T-cell (primary cell): ENCODE data around the gene GRIP1. TPM values are rescaled to one million over a fixed set of nuclear protein-coding genes. Genes with fewer than 3 reads are reported as not detected.
A peak's percentile ranks its signal among the peaks of the same experiment; 100 is the strongest.

Source experiments
- ATAC-seq, 4 experiments: fragments of 200-7000 bp in 3 of 4; fragments of 150-1000 bp in 1 of 4; cut with Tn5 transposase; replicated peaks in 1 of 4; 1 replicate in 3 of 4; 2 replicates in 1 of 4; pipeline ENCODE4 v1.10.0; 2021; ENCODE audit warnings: moderate library complexity in 3 of 4, mild to moderate bottlenecking in 2 of 4, moderate number of reproducible peaks in 1 of 4
- CTCF ChIA-PET, 2 donors: fragments of 300-600 bp; sonication (Branson Sonifier 250); formaldehyde crosslinking; loops; one replicate each; lab custom pipeline; 2022; ENCODE audit warnings: antibody characterized with exemption in 2 of 2; lab: Charles Lee
- POLR2A ChIA-PET, 2 donors: fragments of 300-600 bp; sonication (Branson Sonifier 250); formaldehyde crosslinking; loops; one replicate each; lab custom pipeline; 2022; ENCODE audit warnings: antibody characterized with exemption in 2 of 2; lab: Charles Lee
- DNase-seq, 35 experiments: peaks; one replicate each; pipeline versions ENCODE4 v3.0.0 to v3.0.0-alpha.2; 2013 to 2023
- H3K27ac ChIP-seq: one replicate; pipeline ENCODE4 v1.5.1; 2013; ENCODE audit warnings: low read length
- H3K27me3 ChIP-seq, 2 experiments: replicated peaks in 1 of 2; 1 replicate in 1 of 2; 2 replicates in 1 of 2; pipeline versions ENCODE4 v1.6.1 to v1.7.0; 2013; ENCODE audit warnings: low read length in 1 of 2, mixed read lengths in 1 of 2; ENCODE audit not compliant: control insufficient read depth in 2 of 2, insufficient read depth in 2 of 2; ENCODE audit errors: extremely low read depth in 1 of 2
- H3K36me3 ChIP-seq, 2 donors: 1 replicate in 1 of 2; 2 replicates in 1 of 2; pipeline versions ENCODE4 v1.6.1 to v1.7.0; 2013; ENCODE audit warnings: low read length in 1 of 2; ENCODE audit not compliant: control insufficient read depth in 2 of 2, insufficient read depth in 1 of 2; ENCODE audit errors: extremely low read depth in 1 of 2
- H3K4me1 ChIP-seq, 2 experiments: 1 replicate in 1 of 2; 2 replicates in 1 of 2; pipeline versions ENCODE4 v1.6.1 to v1.7.0; 2013; ENCODE audit warnings: low read length in 2 of 2, mixed read lengths in 1 of 2; ENCODE audit not compliant: insufficient read depth in 2 of 2, control insufficient read depth in 1 of 2; ENCODE audit errors: extremely low read depth in 1 of 2
- H3K4me3 ChIP-seq, 2 donors: 1 replicate in 1 of 2; 2 replicates in 1 of 2; pipeline versions ENCODE4 v1.5.1 to v1.7.0; 2013; ENCODE audit warnings: mild to moderate bottlenecking in 2 of 2, low read length in 1 of 2, moderate library complexity in 1 of 2; ENCODE audit not compliant: control insufficient read depth in 1 of 2; ENCODE audit errors: extremely low read depth in 1 of 2
- H3K9me3 ChIP-seq: 2 replicates; pipeline ENCODE4 v1.7.0; 2013
- H3K27ac Mint-ChIP-seq, 2 donors: one replicate each; pipeline ENCODE4 v1.8.0; 2020 to 2021; ENCODE audit warnings: mild to moderate bottlenecking in 2 of 2, mixed read lengths in 2 of 2
- H3K27me3 Mint-ChIP-seq, 2 donors: one replicate each; pipeline ENCODE4 v1.8.0; 2021 to 2022; ENCODE audit warnings: mixed read lengths in 2 of 2
- H3K36me3 Mint-ChIP-seq: one replicate; pipeline ENCODE4 v1.8.0; 2021; ENCODE audit warnings: mixed read lengths
- H3K4me1 Mint-ChIP-seq, 3 donors: one replicate each; pipeline ENCODE4 v1.8.0; 2020 to 2022; ENCODE audit warnings: mixed read lengths in 3 of 3, mild to moderate bottlenecking in 1 of 3
- H3K4me3 Mint-ChIP-seq, 3 donors: one replicate each; pipeline ENCODE4 v1.8.0; 2020 to 2022; ENCODE audit warnings: mild to moderate bottlenecking in 3 of 3, mixed read lengths in 3 of 3, moderate library complexity in 3 of 3
- H3K9me3 Mint-ChIP-seq, 3 donors: one replicate each; pipeline ENCODE4 v1.8.0; 2020 to 2022; ENCODE audit warnings: mixed read lengths in 3 of 3
- WGBS: methylation state at CpG from one replicate; pipeline ENCODE4 v1.1.5; 2013; ENCODE audit warnings: missing lambda C conversion rate; ENCODE audit not compliant: insufficient coverage; 5-methylcytosine and 5-hydroxymethylcytosine counted together
- total RNA-seq, 35 experiments: library from RNA in 6 of 35; stranded (reverse) in 6 of 35; fragments of 120-200 nt in 1 of 35; gene quantifications; one replicate each; pipeline versions ENCODE4 v1.2.1 to v1.2.4 and lab custom pipeline; 2013 to 2026

GRIP1 gene
- total RNA-seq, 5 donors from 2014 or later (not counting 1 experiment from before 2014, with no cell fraction given) = 3.0 to 7.3 (median 3.6) TPM

- Histone ChIP-seq H3K4me3 (no peak overlapping the region), H3K4me1 (peaks cover 0 to 3% of the 10 kb centered on the region in 2 experiments), H3K27me3 (no peaks in the 10 kb centered on the region), H3K9me3 (no peaks in the 10 kb centered on the region), H3K36me3 (peaks cover 0 to 5% of the 10 kb centered on the region in 2 donors), H3K27ac (no peak overlapping the region)
- no peak for ATAC-seq
- no peak for DNase-seq
- H3K36me3 Mint-ChIP-seq = no peaks in the 10 kb centered on the region
- ChIA-PET CTCF (interaction anchor here in 1 of 2 donors (0.6 to 0.7 kb wide), 2 partner anchors 84 to 1608 kb away, joined by 3 read pairs; no protein-coding TSS in a partner anchor), POLR2A (no interaction called here)
- H3K4me1 Mint-ChIP-seq = no peaks in the 10 kb centered on the region
- H3K27me3 Mint-ChIP-seq = peaks cover 3 to 6% of the 10 kb centered on the region in 2 donors
- no peaks in the 10 kb centered on the region for H3K9me3 Mint-ChIP-seq
- no peak overlapping the region for H3K4me3 Mint-ChIP-seq
- no peak overlapping the region for H3K27ac Mint-ChIP-seq
Observed at GRCh38 chr12:66405395-66405794, 273.5 kb downstream of the GRIP1 start.

GRCh38 chr12:66403746-66404145, 275.1 kb downstream of the GRIP1 start:
- Mint-ChIP-seq H3K27ac (no peak overlapping the region), H3K27me3 (peaks cover 0 to 6% of the 10 kb centered on the region in 2 donors), H3K36me3 (no peaks in the 10 kb centered on the region), H3K4me3 (no peak overlapping the region), H3K4me1 (no peaks in the 10 kb centered on the region), H3K9me3 (no peaks in the 10 kb centered on the region)
- Histone ChIP-seq H3K27me3 (no peaks in the 10 kb centered on the region), H3K36me3 (peaks cover 0 to 4% of the 10 kb centered on the region in 2 donors), H3K4me3 (no peak overlapping the region), H3K4me1 (no peaks in the 10 kb centered on the region), H3K27ac (no peak overlapping the region), H3K9me3 (no peaks in the 10 kb centered on the region)
- ChIA-PET CTCF (no interaction called here), POLR2A (no interaction called here)
- DNase-seq (no peak), ATAC-seq (no peak)

GRCh38 chr12:66399911-66400306, 279.0 kb downstream of the GRIP1 start:
- Histone ChIP-seq H3K27me3 (peaks cover 0 to 3% of the 10 kb centered on the region in 2 experiments), H3K36me3 (no peaks in the 10 kb centered on the region), H3K27ac (no peak overlapping the region), H3K4me1 (no peaks in the 10 kb centered on the region), H3K9me3 (no peaks in the 10 kb centered on the region), H3K4me3 (no peak overlapping the region)
- H3K36me3 Mint-ChIP-seq = no peaks in the 10 kb centered on the region
- peaks cover 10 to 14% of the 10 kb centered on the region in 2 donors for H3K27me3 Mint-ChIP-seq
- H3K4me1 Mint-ChIP-seq = peaks cover 4 to 11% (median 4%) of the 10 kb centered on the region in 3 donors
- no peak overlapping the region for H3K4me3 Mint-ChIP-seq
- H3K9me3 Mint-ChIP-seq = no peaks in the 10 kb centered on the region
- ATAC-seq (no peak), DNase-seq (no peak)
- WGBS = no CpG with 5 or more reads among the region's 3 CpGs
- CTCF ChIA-PET = no interaction called here
- POLR2A ChIA-PET = no interaction called here
- H3K27ac Mint-ChIP-seq = no peak overlapping the region

GRCh38 chr12:66398931-66399910, 279.7 kb downstream of the GRIP1 start:
- ChIA-PET POLR2A (no interaction called here), CTCF (no interaction called here)
- H3K4me1 ChIP-seq = peaks cover 3 to 4% of the 10 kb centered on the region in 2 experiments
- H3K4me3 ChIP-seq = no peak overlapping the region
- Mint-ChIP-seq H3K36me3 (no peaks in the 10 kb centered on the region), H3K4me3 (no peak overlapping the region), H3K27ac (no peak overlapping the region), H3K27me3 (peaks cover 12 to 14% of the 10 kb centered on the region in 2 donors), H3K4me1 (peaks cover 9 to 18% (median 10%) of the 10 kb centered on the region in 3 donors), H3K9me3 (no peaks in the 10 kb centered on the region)
- H3K27me3 ChIP-seq = peaks cover 0 to 3% of the 10 kb centered on the region in 2 experiments
- WGBS = 100% methylated on average over 2 of the region's 10 CpGs
- DNase-seq = no peak
- no peak overlapping the region for H3K27ac ChIP-seq
- no peaks in the 10 kb centered on the region for H3K36me3 ChIP-seq
- H3K9me3 ChIP-seq = no peaks in the 10 kb centered on the region
- no peak for ATAC-seq

- ATAC-seq (no peak), DNase-seq (no peak)
- Histone ChIP-seq H3K9me3 (no peaks in the 10 kb centered on the region), H3K27me3 (peaks cover 0 to 6% of the 10 kb centered on the region in 2 experiments), H3K27ac (no peak overlapping the region), H3K4me3 (no peak overlapping the region), H3K36me3 (no peaks in the 10 kb centered on the region), H3K4me1 (peaks cover 14 to 16% of the 10 kb centered on the region in 2 experiments)
- no peaks in the 10 kb centered on the region for H3K9me3 Mint-ChIP-seq
- ChIA-PET POLR2A (interaction anchor here (0.6 kb wide), 2 partner anchors 11 to 27 kb away, joined by 3 to 4 read pairs; no protein-coding TSS in a partner anchor), CTCF (interaction anchor here (0.5 to 0.6 kb wide), 2 partner anchors 150 to 767 kb away, joined by 3 read pairs; no protein-coding TSS in a partner anchor)
- H3K4me1 Mint-ChIP-seq = peaks cover 20 to 27% (median 21%) of the 10 kb centered on the region in 3 donors
- H3K4me3 Mint-ChIP-seq = no peak overlapping the region
- WGBS = 100% methylated on average over 2 of the region's 5 CpGs
- H3K27ac Mint-ChIP-seq = no peak overlapping the region
- H3K27me3 Mint-ChIP-seq = peaks cover 12 to 14% of the 10 kb centered on the region in 2 donors
- no peaks in the 10 kb centered on the region for H3K36me3 Mint-ChIP-seq
Observed at GRCh38 chr12:66397574-66398290, 281.1 kb downstream of the GRIP1 start.

GRCh38 chr12:66393890-66394289, 285.0 kb downstream of the GRIP1 start:
- no peak overlapping the region for H3K4me3 ChIP-seq
- ChIA-PET POLR2A (no interaction called here), CTCF (interaction anchor here in 1 of 2 donors (0.5 to 1.2 kb wide), 3 partner anchors 14 to 846 kb away, joined by 3 to 4 read pairs (median 3); no protein-coding TSS in a partner anchor)
- H3K36me3 ChIP-seq = peaks cover 0 to under 1% of the 10 kb centered on the region in 2 donors
- peak; percentile 61 to 98 (median 82) for ATAC-seq
- DNase-seq = peak in 3 of 35 experiments; percentile 3 to 43 (median 13)
- H3K4me3 Mint-ChIP-seq = peak overlapping the region in 1 of 3 donors; percentile 53
- H3K4me1 Mint-ChIP-seq = peaks cover 22 to 27% (median 23%) of the 10 kb centered on the region in 3 donors
- H3K4me1 ChIP-seq = peaks cover 14 to 16% of the 10 kb centered on the region in 2 experiments
- no peaks in the 10 kb centered on the region for H3K9me3 Mint-ChIP-seq
- no peak overlapping the region for H3K27ac ChIP-seq
- H3K27me3 Mint-ChIP-seq = peaks cover 12 to 17% of the 10 kb centered on the region in 2 donors
- H3K36me3 Mint-ChIP-seq = peaks cover 8% of the 10 kb centered on the region
- no peak overlapping the region for H3K27ac Mint-ChIP-seq
- H3K9me3 ChIP-seq = no peaks in the 10 kb centered on the region
- 0% methylated on average over 1 of the region's 5 CpGs for WGBS
- H3K27me3 ChIP-seq = peaks cover 0 to 6% of the 10 kb centered on the region in 2 experiments
